ENCODE data around the gene SERTAD1.

Gene SERTAD1

GRCh38 chr19:40378509-40378908 lies 47.3 kb downstream of the SERTAD1 start:
- DNase-seq (ENCODE audit: low spot score), result no peak

DNA sequence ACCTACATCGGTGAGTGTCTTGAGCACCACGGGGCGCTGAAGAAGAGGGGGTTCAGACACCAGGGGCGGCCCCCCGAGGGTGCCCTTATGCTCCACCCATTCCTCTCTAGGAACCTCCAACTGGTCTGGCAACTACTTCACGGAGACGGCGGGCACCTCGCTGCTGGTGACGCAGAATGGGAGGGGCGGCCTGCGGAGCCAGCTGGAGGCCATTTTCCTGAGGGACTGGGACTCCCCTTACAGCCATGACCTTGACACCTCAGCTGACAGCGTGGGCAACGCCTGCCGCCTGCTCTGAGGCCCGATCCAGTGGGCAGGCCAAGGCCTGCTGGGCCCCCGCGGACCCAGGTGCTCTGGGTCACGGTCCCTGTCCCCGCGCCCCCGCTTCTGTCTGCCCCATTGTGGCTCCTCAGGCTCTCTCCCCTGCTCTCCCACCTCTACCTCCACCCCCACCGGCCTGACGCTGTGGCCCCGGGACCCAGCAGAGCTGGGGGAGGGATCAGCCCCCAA lies 47.9 kb downstream of the SERTAD1 start:
- no peak for DNase-seq (ENCODE audit: low spot score)

- DNase-seq (ENCODE audit: low spot score), result no peak
Observed at GRCh38 chr19:40376286-40376862, 49.4 kb downstream of the SERTAD1 start.

GRCh38 chr19:40374084-40374483 lies 51.7 kb downstream of the SERTAD1 start:
- no peak for DNase-seq (ENCODE audit: low spot score)

GRCh38 chr19:40371802-40372122 lies 54.0 kb downstream of the SERTAD1 start:
- DNase-seq (ENCODE audit: low spot score), result no peak

All from hematopoietic multipotent progenitor cell treated with erythropoietin and hydrocortisone succinate and interleukin-3 and kit ligand, for 17 days (in vitro differentiated cells).